ENCODE measurements around the gene FAM107B.

FAM107B gene

GRCh38 chr10:14667781-14668180, 106.9 kb downstream of the FAM107B start:
- H3K9me3 ChIP-seq (ENCODE audit: control insufficient read depth, low read length) = no peaks in the 10 kb centered on the region
- no peak overlapping the region for H3K27ac ChIP-seq
- no peaks in the 10 kb centered on the region for H3K27me3 ChIP-seq (ENCODE audit: control insufficient read depth, insufficient read depth, low read length)
- H3K4me1 ChIP-seq = no peaks in the 10 kb centered on the region
- no peak overlapping the region for H3K4me2 ChIP-seq (ENCODE audit: low read length)
- H3K4me3 ChIP-seq (ENCODE audit: low read depth, low read length) = no peak overlapping the region
- no peak overlapping the region for H2AFZ ChIP-seq
- H3K36me3 ChIP-seq (ENCODE audit: control insufficient read depth, insufficient read depth, low read length) = no peaks in the 10 kb centered on the region
- no peak for TF ChIP-seq CTCF (IDR thresholded peaks at IDR 0.05)
- H3K9ac ChIP-seq = no peak overlapping the region
- H3K79me2 ChIP-seq = no peaks in the 10 kb centered on the region

GRCh38 chr10:14667280-14667679, 107.4 kb downstream of the FAM107B start:
- Histone ChIP-seq H3K9me3 (ENCODE audit: control insufficient read depth, low read length) (no peaks in the 10 kb centered on the region), H3K9ac (no peak overlapping the region), H3K79me2 (no peaks in the 10 kb centered on the region), H3K4me2 (ENCODE audit: low read length) (no peak overlapping the region), H3K27me3 (ENCODE audit: control insufficient read depth, insufficient read depth, low read length) (no peaks in the 10 kb centered on the region), H2AFZ (no peak overlapping the region), H3K4me3 (ENCODE audit: low read depth, low read length) (no peak overlapping the region), H3K27ac (no peak overlapping the region), H3K36me3 (ENCODE audit: control insufficient read depth, insufficient read depth, low read length) (no peaks in the 10 kb centered on the region), H3K4me1 (no peaks in the 10 kb centered on the region)
- TF ChIP-seq CTCF (IDR thresholded peaks at IDR 0.05) = no peak

GRCh38 chr10:14665865-14666857, 108.5 kb downstream of the FAM107B start:
- Histone ChIP-seq H3K9me3 (ENCODE audit: control insufficient read depth, low read length) (no peaks in the 10 kb centered on the region), H3K4me3 (ENCODE audit: low read depth, low read length) (no peak overlapping the region), H3K79me2 (no peaks in the 10 kb centered on the region), H2AFZ (no peak overlapping the region), H3K27me3 (ENCODE audit: control insufficient read depth, insufficient read depth, low read length) (no peaks in the 10 kb centered on the region), H3K9ac (no peak overlapping the region), H3K27ac (no peak overlapping the region), H3K36me3 (ENCODE audit: control insufficient read depth, insufficient read depth, low read length) (no peaks in the 10 kb centered on the region), H3K4me1 (no peaks in the 10 kb centered on the region), H3K4me2 (ENCODE audit: low read length) (no peak overlapping the region)
- no peak for TF ChIP-seq CTCF (IDR thresholded peaks at IDR 0.05)

GRCh38 chr10:14665304-14665703, 109.4 kb downstream of the FAM107B start:
- Histone ChIP-seq H2AFZ (no peak overlapping the region), H3K9ac (no peak overlapping the region), H3K9me3 (ENCODE audit: control insufficient read depth, low read length) (no peaks in the 10 kb centered on the region), H3K36me3 (ENCODE audit: control insufficient read depth, insufficient read depth, low read length) (no peaks in the 10 kb centered on the region), H3K4me2 (ENCODE audit: low read length) (no peak overlapping the region), H3K79me2 (no peaks in the 10 kb centered on the region), H3K4me1 (no peaks in the 10 kb centered on the region), H3K27me3 (ENCODE audit: control insufficient read depth, insufficient read depth, low read length) (no peaks in the 10 kb centered on the region), H3K27ac (no peak overlapping the region), H3K4me3 (ENCODE audit: low read depth, low read length) (no peak overlapping the region)
- no peak for TF ChIP-seq CTCF (IDR thresholded peaks at IDR 0.05)

Data from parathyroid adenoma (tissue), 2 donors.